Measurements from ENCODE around the gene PHC2. TPM values are rescaled to one million over a fixed set of nuclear protein-coding genes. Genes with fewer than 3 reads are reported as not detected.
A peak's percentile ranks its signal among the peaks of the same experiment; 100 is the strongest.

PHC2 gene
- total RNA-seq, 1 donor: 85.4 TPM

DNA sequence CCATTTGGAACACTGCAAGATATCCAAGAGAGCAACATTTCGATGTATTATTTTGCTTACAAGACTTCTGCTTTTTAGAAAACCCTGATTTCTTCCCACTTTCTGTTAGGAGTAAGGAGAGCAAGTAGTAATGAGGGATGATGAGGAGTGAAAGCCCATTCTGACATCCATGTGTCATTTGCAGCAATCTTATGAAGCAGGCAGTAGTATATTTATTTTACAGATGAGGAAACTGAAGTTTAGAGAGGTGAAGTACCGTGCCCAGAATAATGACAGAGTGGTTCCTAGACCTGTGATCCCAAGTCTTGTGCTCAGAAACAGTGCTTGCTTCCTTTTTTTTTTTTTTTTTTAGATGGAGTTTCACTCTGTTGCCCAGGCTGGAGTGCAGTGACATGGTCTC lies 34.4 kb upstream of the PHC2 start:
- H3K4me1 ChIP-seq (ENCODE audit: insufficient read depth, low read length): peaks cover 5% of the 10 kb centered on the region
- no peaks in the 10 kb centered on the region for H3K79me2 ChIP-seq (ENCODE audit: insufficient read depth, low read length)
- no peaks in the 10 kb centered on the region for H3K36me3 ChIP-seq (ENCODE audit: insufficient read depth, low read length)
- no peaks in the 10 kb centered on the region for H3K27me3 ChIP-seq (ENCODE audit: insufficient read depth, low read length)
- H2AFZ ChIP-seq (ENCODE audit: low read length): no peak overlapping the region
- no peak overlapping the region for H3K4me3 ChIP-seq (ENCODE audit: insufficient read depth, low read length)
- H4K20me1 ChIP-seq (ENCODE audit: insufficient read depth, low read length): no peaks in the 10 kb centered on the region
- TF ChIP-seq, protein P1, sequence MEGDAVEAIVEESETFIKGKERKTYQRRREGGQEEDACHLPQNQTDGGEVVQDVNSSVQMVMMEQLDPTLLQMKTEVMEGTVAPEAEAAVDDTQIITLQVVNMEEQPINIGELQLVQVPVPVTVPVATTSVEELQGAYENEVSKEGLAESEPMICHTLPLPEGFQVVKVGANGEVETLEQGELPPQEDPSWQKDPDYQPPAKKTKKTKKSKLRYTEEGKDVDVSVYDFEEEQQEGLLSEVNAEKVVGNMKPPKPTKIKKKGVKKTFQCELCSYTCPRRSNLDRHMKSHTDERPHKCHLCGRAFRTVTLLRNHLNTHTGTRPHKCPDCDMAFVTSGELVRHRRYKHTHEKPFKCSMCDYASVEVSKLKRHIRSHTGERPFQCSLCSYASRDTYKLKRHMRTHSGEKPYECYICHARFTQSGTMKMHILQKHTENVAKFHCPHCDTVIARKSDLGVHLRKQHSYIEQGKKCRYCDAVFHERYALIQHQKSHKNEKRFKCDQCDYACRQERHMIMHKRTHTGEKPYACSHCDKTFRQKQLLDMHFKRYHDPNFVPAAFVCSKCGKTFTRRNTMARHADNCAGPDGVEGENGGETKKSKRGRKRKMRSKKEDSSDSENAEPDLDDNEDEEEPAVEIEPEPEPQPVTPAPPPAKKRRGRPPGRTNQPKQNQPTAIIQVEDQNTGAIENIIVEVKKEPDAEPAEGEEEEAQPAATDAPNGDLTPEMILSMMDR (IDR thresholded peaks at IDR 0.05; ENCODE audit: extremely low read depth, low read depth, low read length): no peak
- no peak overlapping the region for H3K4me2 ChIP-seq (ENCODE audit: insufficient read depth, low read length)
- no peaks in the 10 kb centered on the region for H3K9me3 ChIP-seq (ENCODE audit: low read depth, low read length)
- no peak for DNase-seq (ENCODE audit: insufficient read length, low spot score, missing footprints)
- no peak overlapping the region for H3K27ac ChIP-seq (ENCODE audit: low read depth, low read length)

DNA sequence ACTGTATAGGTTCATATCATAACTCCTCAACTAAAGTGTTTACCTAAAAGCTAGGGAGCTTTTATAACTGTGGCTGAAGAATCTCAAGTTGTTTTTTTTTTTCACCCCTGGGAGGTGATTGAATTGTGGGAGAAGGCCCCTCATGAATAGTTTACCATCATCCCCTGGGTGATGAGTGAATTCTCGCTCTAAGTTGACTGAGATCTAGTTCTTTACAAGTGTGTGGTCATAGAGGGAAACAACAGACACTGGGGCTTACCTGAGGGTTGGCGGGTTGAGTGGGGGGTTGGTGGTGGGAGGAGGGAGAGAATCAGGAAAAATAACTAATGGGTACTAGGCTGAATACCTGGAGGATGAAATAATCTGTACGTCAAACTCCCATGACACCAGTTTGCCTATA lies 33.7 kb upstream of the PHC2 start:
- Histone ChIP-seq H3K4me1 (ENCODE audit: insufficient read depth, low read length) (peaks cover 11% of the 10 kb centered on the region), H3K4me3 (ENCODE audit: insufficient read depth, low read length) (no peak overlapping the region), H3K4me2 (ENCODE audit: insufficient read depth, low read length) (no peak overlapping the region), H3K79me2 (ENCODE audit: insufficient read depth, low read length) (no peaks in the 10 kb centered on the region), H3K9me3 (ENCODE audit: low read depth, low read length) (no peaks in the 10 kb centered on the region), H4K20me1 (ENCODE audit: insufficient read depth, low read length) (no peaks in the 10 kb centered on the region), H3K27ac (ENCODE audit: low read depth, low read length) (no peak overlapping the region), H2AFZ (ENCODE audit: low read length) (no peak overlapping the region), H3K27me3 (ENCODE audit: insufficient read depth, low read length) (no peaks in the 10 kb centered on the region), H3K36me3 (ENCODE audit: insufficient read depth, low read length) (no peaks in the 10 kb centered on the region)
- no peak for DNase-seq (ENCODE audit: insufficient read length, low spot score, missing footprints)
- TF ChIP-seq, protein P1 (IDR thresholded peaks at IDR 0.05; ENCODE audit: extremely low read depth, low read depth, low read length): no peak

DNA sequence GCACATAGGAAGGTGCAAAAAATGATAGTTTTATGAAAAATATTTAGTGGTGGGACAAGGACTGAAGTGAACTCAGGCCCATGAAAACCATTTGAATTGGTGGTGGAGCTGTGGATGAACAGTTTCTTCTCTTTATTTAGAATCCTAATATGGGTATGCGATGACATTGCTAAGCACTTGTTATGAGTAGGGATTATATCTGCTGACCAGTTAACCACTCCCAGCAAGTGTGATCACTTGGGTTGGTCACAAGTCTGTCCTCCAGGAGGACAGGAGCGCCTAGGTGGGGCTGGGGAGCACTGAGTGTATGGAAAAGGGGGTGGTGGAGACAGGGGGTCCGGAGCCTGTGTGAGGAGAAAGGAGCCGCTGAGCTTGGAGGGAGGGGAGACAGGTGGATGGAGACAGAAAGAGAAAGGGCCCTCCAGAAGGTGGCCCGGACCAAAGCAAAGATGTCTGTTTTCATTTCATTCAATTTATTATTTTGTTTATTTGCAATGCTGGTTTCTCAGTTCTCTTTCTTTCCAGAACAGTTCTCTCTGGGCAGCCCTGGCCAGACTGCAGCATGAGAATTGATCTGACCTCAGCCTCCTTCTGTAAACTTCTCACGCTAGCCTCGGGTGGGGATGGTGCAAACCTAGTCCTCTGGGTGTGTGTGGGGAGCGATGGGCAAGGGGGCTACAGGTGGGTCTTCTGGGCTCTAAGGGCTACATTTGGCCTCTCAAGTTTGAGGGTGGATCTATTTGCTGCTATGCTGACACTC lies 31.7 kb upstream of the PHC2 start:
- H3K4me2 ChIP-seq (ENCODE audit: insufficient read depth, low read length): no peak overlapping the region
- TF ChIP-seq, protein P1 (IDR thresholded peaks at IDR 0.05; ENCODE audit: extremely low read depth, low read depth, low read length): no peak
- no peaks in the 10 kb centered on the region for H3K9me3 ChIP-seq (ENCODE audit: low read depth, low read length)
- H4K20me1 ChIP-seq (ENCODE audit: insufficient read depth, low read length): no peaks in the 10 kb centered on the region
- H3K36me3 ChIP-seq (ENCODE audit: insufficient read depth, low read length): no peaks in the 10 kb centered on the region
- H3K4me1 ChIP-seq (ENCODE audit: insufficient read depth, low read length): peaks cover 21% of the 10 kb centered on the region
- no peak overlapping the region for H2AFZ ChIP-seq (ENCODE audit: low read length)
- H3K27me3 ChIP-seq (ENCODE audit: insufficient read depth, low read length): no peaks in the 10 kb centered on the region
- DNase-seq (ENCODE audit: insufficient read length, low spot score, missing footprints): peak; percentile 69
- no peak overlapping the region for H3K27ac ChIP-seq (ENCODE audit: low read depth, low read length)
- no peak overlapping the region for H3K4me3 ChIP-seq (ENCODE audit: insufficient read depth, low read length)
- H3K79me2 ChIP-seq (ENCODE audit: insufficient read depth, low read length): no peaks in the 10 kb centered on the region

DNA sequence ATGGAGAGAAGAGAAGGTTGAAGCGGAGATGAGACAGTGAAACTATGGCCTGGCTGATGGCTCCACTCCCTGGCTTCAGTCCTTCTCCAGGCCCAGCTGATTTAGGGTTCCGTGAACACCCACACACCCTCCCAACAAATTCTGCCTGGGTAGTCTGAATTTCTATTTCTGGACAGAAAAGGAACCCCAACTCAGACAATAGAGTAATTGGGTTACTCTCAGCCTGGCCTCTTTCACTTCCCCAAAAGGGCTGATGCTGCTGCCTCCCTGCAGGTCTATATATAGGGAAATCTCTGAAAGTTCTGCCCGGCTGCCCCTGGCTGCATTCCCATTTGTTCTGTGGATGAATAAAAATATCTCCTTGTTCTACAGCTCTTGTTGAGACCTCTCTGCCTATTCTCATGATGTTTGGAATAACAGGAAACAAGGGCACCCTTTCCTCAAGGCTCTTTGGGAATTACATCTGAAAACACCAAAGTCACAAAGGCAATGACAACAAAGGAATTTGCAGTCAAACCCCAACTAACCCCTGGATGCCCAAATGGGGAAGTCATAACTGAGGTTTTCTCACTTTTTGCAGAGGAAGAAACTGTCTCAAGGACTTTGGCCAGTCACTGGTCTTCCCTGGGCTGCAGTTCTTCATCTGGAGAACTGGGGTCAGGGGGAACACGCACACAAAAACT lies 30.2 kb upstream of the PHC2 start:
- TF ChIP-seq, protein P1 (IDR thresholded peaks at IDR 0.05; ENCODE audit: extremely low read depth, low read depth, low read length): no peak
- Histone ChIP-seq H3K27ac (ENCODE audit: low read depth, low read length) (no peak overlapping the region), H3K4me3 (ENCODE audit: insufficient read depth, low read length) (no peak overlapping the region), H3K4me1 (ENCODE audit: insufficient read depth, low read length) (peaks cover 25% of the 10 kb centered on the region), H4K20me1 (ENCODE audit: insufficient read depth, low read length) (no peaks in the 10 kb centered on the region), H2AFZ (ENCODE audit: low read length) (no peak overlapping the region), H3K79me2 (ENCODE audit: insufficient read depth, low read length) (no peaks in the 10 kb centered on the region), H3K4me2 (ENCODE audit: insufficient read depth, low read length) (no peak overlapping the region), H3K27me3 (ENCODE audit: insufficient read depth, low read length) (no peaks in the 10 kb centered on the region), H3K9me3 (ENCODE audit: low read depth, low read length) (no peaks in the 10 kb centered on the region), H3K36me3 (ENCODE audit: insufficient read depth, low read length) (no peaks in the 10 kb centered on the region)
- no peak for DNase-seq (ENCODE audit: insufficient read length, low spot score, missing footprints)

Measured in osteoblast (primary cell).